BLaER1 treated with 17β-estradiol and CSF1 and Interleukin-3, amounts not matched to agents 10 nM and 100 nM (cell line): ENCODE measurements around the gene CASP2.

ENCODE experiments used
- H3K27ac ChIP-seq, 11 experiments: shearing (Covaris generic); formaldehyde crosslinking; 2 replicates each; pipeline ENCODE4 v1.8.1; 2022
- H3K27me3 ChIP-seq, 11 experiments: shearing (Covaris generic); formaldehyde crosslinking; 2 replicates each; pipeline ENCODE4 v1.8.1; 2022
- H3K36me3 ChIP-seq, 11 experiments: shearing (Covaris generic); formaldehyde crosslinking; 2 replicates each; pipeline ENCODE4 v1.8.1; 2022
- H3K4me1 ChIP-seq, 10 experiments: shearing (Covaris generic); formaldehyde crosslinking; 2 replicates each; pipeline ENCODE4 v1.8.1; 2022
- H3K4me2 ChIP-seq, 11 experiments: shearing (Covaris generic); formaldehyde crosslinking; 2 replicates each; pipeline ENCODE4 v1.8.1; 2022
- H3K4me3 ChIP-seq, 10 experiments: shearing (Covaris generic); formaldehyde crosslinking; 2 replicates each; pipeline ENCODE4 v1.8.1; 2022
- H3K9ac ChIP-seq, 11 experiments: shearing (Covaris generic); formaldehyde crosslinking; 2 replicates each; pipeline ENCODE4 v1.8.1; 2022
- H3K9me3 ChIP-seq, 11 experiments: shearing (Covaris generic); formaldehyde crosslinking; replicated peaks in 1 of 11; 2 replicates each; pipeline ENCODE4 v1.8.1; 2022
- H4K20me1 ChIP-seq, 11 experiments: shearing (Covaris generic); formaldehyde crosslinking; 2 replicates each; pipeline ENCODE4 v1.8.1; 2022
- Cebpa-rat ChIP-seq, 11 experiments: shearing (Covaris generic); IDR thresholded peaks; 2 replicates each; pipeline ENCODE4 v1.8.1; 2022

The CASP2 gene

DNA sequence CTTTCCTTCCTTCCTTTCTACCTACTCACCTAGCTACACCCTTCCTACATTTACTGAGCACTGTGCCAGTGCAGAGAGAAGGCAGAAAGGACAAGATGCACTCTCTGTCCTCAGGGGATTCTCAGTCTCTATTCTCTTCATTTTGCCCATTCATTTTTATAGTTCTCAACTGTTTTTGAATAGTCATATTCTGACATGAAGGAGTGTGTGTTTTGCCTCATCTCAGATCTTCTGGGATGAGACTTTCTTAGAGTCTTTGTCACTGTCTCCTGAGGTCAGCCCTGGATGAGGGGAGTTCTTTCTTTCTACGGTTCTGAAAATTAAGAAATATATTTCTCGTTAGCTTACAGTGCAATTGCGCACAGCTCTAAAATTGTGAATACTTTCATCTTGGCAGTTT lies 49.1 kb downstream of the CASP2 start:
- Histone ChIP-seq H4K20me1 (no peaks in the 10 kb centered on the region), H3K36me3 (no peaks in the 10 kb centered on the region), H3K4me2 (no peak overlapping the region), H3K4me1 (peaks cover 0 to 7% (median 2%) of the 10 kb centered on the region in 10 experiments; a peak in 6 of 20 replicates), H3K27ac (no peak overlapping the region), H3K9ac (no peak overlapping the region), H3K4me3 (no peak overlapping the region), H3K27me3 (no peaks in the 10 kb centered on the region), H3K9me3 (no peaks in the 10 kb centered on the region)
- TF ChIP-seq Cebpa-rat (IDR thresholded peaks at IDR 0.05) = no peak

GRCh38 chr7:143341842-143342241 lies 53.7 kb downstream of the CASP2 start:
- H3K9ac ChIP-seq = no peak overlapping the region
- no peak overlapping the region for H3K27ac ChIP-seq
- H4K20me1 ChIP-seq = no peaks in the 10 kb centered on the region
- H3K27me3 ChIP-seq = no peaks in the 10 kb centered on the region
- no peaks in the 10 kb centered on the region for H3K36me3 ChIP-seq
- TF ChIP-seq Cebpa-rat (IDR thresholded peaks at IDR 0.05) = no peak
- H3K4me2 ChIP-seq = no peak overlapping the region
- no peak overlapping the region for H3K4me3 ChIP-seq
- H3K9me3 ChIP-seq = 0 out of 22 replicates have a peak, but pooled peaks cover 0 to 4% (median 0%) of the 10 kb centered on the region in 11 experiments
- no peaks in the 10 kb centered on the region for H3K4me1 ChIP-seq

GRCh38 chr7:143343596-143343995 lies 55.4 kb downstream of the CASP2 start:
- Histone ChIP-seq H3K27me3 (no peaks in the 10 kb centered on the region), H3K27ac (no peak overlapping the region), H3K4me3 (no peak overlapping the region), H3K36me3 (no peaks in the 10 kb centered on the region), H4K20me1 (no peaks in the 10 kb centered on the region), H3K4me1 (no peaks in the 10 kb centered on the region), H3K9ac (no peak overlapping the region), H3K4me2 (no peak overlapping the region), H3K9me3 (0 out of 22 replicates have a peak, but pooled peaks cover 0 to 4% (median 0%) of the 10 kb centered on the region in 11 experiments)
- TF ChIP-seq Cebpa-rat (IDR thresholded peaks at IDR 0.05) = no peak

GRCh38 chr7:143345428-143345900 lies 57.3 kb downstream of the CASP2 start:
- Histone ChIP-seq H3K4me3 (no peak overlapping the region), H3K36me3 (no peaks in the 10 kb centered on the region), H3K4me1 (no peaks in the 10 kb centered on the region), H3K4me2 (no peak overlapping the region), H3K9me3 (0 out of 22 replicates have a peak, but pooled peaks cover 0 to 4% (median 0%) of the 10 kb centered on the region in 11 experiments), H3K27ac (no peak overlapping the region), H4K20me1 (no peaks in the 10 kb centered on the region), H3K9ac (no peak overlapping the region), H3K27me3 (no peaks in the 10 kb centered on the region)
- no peak for TF ChIP-seq Cebpa-rat (IDR thresholded peaks at IDR 0.05)

GRCh38 chr7:143346018-143346417 lies 57.9 kb downstream of the CASP2 start:
- Histone ChIP-seq H3K36me3 (no peaks in the 10 kb centered on the region), H3K9me3 (0 out of 22 replicates have a peak, but pooled peaks cover 0 to 4% (median 0%) of the 10 kb centered on the region in 11 experiments), H3K4me1 (no peaks in the 10 kb centered on the region), H3K4me2 (no peak overlapping the region), H4K20me1 (no peaks in the 10 kb centered on the region), H3K27me3 (no peaks in the 10 kb centered on the region), H3K9ac (no peak overlapping the region), H3K27ac (no peak overlapping the region), H3K4me3 (no peak overlapping the region)
- no peak for TF ChIP-seq Cebpa-rat (IDR thresholded peaks at IDR 0.05)

- Histone ChIP-seq H3K27me3 (no peaks in the 10 kb centered on the region), H3K27ac (no peak overlapping the region), H3K9me3 (0 out of 22 replicates have a peak, but pooled peaks cover 0 to 4% (median 0%) of the 10 kb centered on the region in 11 experiments), H3K4me2 (no peak overlapping the region), H3K36me3 (no peaks in the 10 kb centered on the region), H3K9ac (no peak overlapping the region), H3K4me1 (no peaks in the 10 kb centered on the region; a peak in 2 of 20 replicates), H3K4me3 (no peak overlapping the region), H4K20me1 (no peaks in the 10 kb centered on the region)
- TF ChIP-seq Cebpa-rat (IDR thresholded peaks at IDR 0.05) = no peak
Measured at GRCh38 chr7:143347950-143348349, 59.8 kb downstream of the CASP2 start.

- H3K27me3 ChIP-seq = no peaks in the 10 kb centered on the region
- H3K9ac ChIP-seq = no peak overlapping the region
- H3K9me3 ChIP-seq = peaks cover 0 to 4% (median 0%) of the 10 kb centered on the region in 11 experiments; a peak in 1 of 22 replicates
- H3K4me2 ChIP-seq = no peak overlapping the region
- TF ChIP-seq Cebpa-rat (IDR thresholded peaks at IDR 0.05) = no peak
- no peaks in the 10 kb centered on the region for H3K36me3 ChIP-seq
- H4K20me1 ChIP-seq = no peaks in the 10 kb centered on the region
- H3K4me3 ChIP-seq = no peak overlapping the region
- no peak overlapping the region for H3K27ac ChIP-seq
- peaks cover 0 to 9% (median 0%) of the 10 kb centered on the region in 10 experiments; a peak in 3 of 20 replicates for H3K4me1 ChIP-seq
Measured at GRCh38 chr7:143351060-143351459, 62.9 kb downstream of the CASP2 start.

DNA sequence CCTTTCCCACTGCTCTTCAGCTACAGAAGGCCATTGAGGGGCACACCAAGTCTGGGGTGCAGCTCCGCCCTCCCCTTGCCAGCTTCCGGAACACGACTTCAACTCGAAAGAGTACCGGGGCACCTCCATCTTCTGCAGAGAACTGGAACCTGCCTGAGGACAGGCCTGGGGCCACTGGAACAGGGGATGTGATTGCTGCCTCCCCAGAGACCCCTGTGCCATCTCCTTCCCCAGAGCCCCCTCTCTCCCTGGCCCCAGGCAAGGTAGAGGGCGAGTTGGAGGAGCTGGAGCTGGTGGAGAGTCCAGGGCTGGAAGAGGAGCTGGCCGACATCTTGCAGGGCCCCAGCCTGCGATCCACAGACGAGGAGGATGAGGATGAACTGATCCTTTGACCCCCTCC lies 63.4 kb downstream of the CASP2 start:
- no peak for TF ChIP-seq Cebpa-rat (IDR thresholded peaks at IDR 0.05)
- no peaks in the 10 kb centered on the region for H4K20me1 ChIP-seq
- peaks cover 0 to 4% (median 0%) of the 10 kb centered on the region in 11 experiments; a peak in 3 of 22 replicates for H3K36me3 ChIP-seq
- no peak overlapping the region for H3K4me3 ChIP-seq
- H3K4me2 ChIP-seq = no peak overlapping the region
- H3K27ac ChIP-seq = no peak overlapping the region
- peaks cover 0 to 4% (median 0%) of the 10 kb centered on the region in 11 experiments; a peak in 1 of 22 replicates for H3K9me3 ChIP-seq
- no peaks in the 10 kb centered on the region for H3K27me3 ChIP-seq
- H3K4me1 ChIP-seq = peaks cover 0 to 9% (median 0%) of the 10 kb centered on the region in 10 experiments; a peak in 3 of 20 replicates
- no peak overlapping the region for H3K9ac ChIP-seq

- no peak overlapping the region for H3K9ac ChIP-seq
- H4K20me1 ChIP-seq = no peaks in the 10 kb centered on the region
- H3K4me3 ChIP-seq = no peak overlapping the region
- TF ChIP-seq Cebpa-rat (IDR thresholded peaks at IDR 0.05) = no peak
- H3K4me2 ChIP-seq = no peak overlapping the region
- H3K27me3 ChIP-seq = peaks cover 0 to 1% (median 0%) of the 10 kb centered on the region in 11 experiments; a peak in 6 of 22 replicates
- H3K4me1 ChIP-seq = peaks cover 0 to 9% (median 0%) of the 10 kb centered on the region in 10 experiments; a peak in 3 of 20 replicates
- H3K27ac ChIP-seq = no peak overlapping the region
- H3K36me3 ChIP-seq = peaks cover 0 to 10% (median 0%) of the 10 kb centered on the region in 11 experiments; a peak in 3 of 22 replicates
- H3K9me3 ChIP-seq = peaks cover 0 to 4% (median 0%) of the 10 kb centered on the region in 11 experiments; a peak in 1 of 22 replicates
Measured at GRCh38 chr7:143352531-143353002, 64.4 kb downstream of the CASP2 start.
